Fibroblast of the conjunctiva (primary cell): Measurements from ENCODE around the gene ZNF469.

Experiments used
- DNase-seq: peaks from one replicate; pipeline ENCODE4 v3.0.0-alpha.2; 2010; ENCODE audit warnings: low read depth

The ZNF469 gene

DNA sequence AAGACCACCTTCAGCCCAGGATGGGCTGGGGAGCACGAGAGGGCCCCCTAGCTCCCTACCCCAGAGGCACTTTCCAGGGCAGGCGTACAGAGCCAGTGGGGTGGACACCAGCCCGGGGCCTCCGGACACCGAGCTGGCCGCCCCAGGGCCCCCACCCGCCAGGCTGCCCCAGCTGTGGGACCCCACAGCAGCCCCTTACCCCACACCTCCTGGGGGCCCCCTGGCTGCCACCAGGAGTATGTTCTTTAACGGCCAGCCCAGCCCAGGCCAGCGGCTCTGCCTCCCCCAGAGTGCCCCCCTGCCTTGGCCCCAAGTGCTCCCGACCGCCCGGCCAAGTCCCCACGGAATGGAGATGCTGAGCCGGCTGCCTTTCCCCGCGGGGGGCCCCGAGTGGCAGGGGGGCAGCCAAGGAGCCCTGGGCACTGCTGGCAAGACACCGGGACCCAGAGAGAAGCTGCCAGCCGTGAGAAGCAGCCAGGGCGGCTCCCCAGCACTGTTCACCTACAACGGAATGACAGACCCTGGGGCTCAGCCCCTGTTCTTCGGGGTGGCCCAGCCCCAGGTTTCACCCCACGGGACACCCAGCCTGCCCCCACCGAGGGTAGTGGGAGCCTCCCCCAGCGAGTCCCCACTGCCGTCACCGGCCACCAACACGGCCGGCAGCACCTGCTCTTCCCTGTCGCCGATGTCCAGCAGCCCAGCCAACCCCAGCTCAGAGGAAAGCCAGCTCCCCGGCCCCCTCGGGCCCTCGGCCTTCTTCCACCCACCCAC is 46.0 kb downstream of the ZNF469 start:
- no peak for DNase-seq

DNA sequence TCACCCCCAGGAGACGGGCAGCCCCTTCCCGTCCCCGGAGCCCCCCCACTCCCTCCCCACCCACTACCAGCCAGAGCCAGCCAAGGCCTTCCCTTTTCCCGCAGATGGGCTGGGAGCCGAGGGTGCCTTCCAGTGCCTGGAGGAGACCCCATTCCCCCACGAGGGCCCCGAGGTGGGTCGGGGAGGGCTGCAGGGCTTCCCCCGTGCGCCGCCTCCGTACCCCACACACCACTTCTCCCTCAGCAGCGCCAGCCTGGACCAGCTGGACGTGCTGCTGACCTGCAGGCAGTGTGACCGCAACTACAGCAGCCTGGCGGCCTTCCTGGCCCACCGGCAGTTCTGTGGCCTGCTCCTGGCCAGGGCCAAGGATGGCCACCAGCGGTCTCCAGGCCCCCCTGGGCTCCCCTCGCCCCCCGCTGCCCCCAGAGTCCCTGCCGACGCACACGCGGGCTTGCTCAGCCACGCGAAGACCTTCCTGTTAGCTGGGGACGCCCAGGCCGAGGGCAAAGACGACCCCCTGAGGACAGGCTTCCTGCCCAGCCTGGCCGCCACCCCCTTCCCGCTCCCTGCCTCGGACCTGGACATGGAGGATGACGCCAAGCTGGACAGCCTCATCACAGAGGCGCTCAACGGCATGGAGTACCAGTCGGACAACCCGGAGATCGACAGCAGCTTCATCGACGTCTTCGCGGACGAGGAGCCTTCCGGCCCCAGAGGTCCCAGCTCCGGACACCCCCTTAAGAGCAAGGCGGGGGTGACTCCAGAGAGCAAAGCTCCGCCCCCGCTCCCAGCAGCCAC is 46.8 kb downstream of the ZNF469 start:
- DNase-seq: no peak

DNA sequence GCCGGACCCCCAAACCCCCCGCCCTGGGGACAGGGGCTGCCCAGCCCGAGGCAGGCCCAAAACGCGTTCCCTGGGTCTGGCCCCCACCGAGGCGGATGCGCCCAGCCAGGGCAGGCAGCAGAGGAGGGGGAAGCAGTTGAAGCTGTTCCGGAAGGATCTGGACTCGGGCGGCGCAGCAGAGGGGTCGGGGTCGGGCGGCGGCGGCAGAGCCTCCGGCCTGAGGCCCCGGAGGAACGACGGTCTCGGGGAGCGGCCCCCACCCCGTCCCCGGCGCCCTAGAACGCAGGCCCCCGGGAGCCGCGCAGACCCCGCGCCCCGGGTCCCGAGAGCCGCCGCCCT is 47.4 kb downstream of the ZNF469 start:
- no peak for DNase-seq

DNA sequence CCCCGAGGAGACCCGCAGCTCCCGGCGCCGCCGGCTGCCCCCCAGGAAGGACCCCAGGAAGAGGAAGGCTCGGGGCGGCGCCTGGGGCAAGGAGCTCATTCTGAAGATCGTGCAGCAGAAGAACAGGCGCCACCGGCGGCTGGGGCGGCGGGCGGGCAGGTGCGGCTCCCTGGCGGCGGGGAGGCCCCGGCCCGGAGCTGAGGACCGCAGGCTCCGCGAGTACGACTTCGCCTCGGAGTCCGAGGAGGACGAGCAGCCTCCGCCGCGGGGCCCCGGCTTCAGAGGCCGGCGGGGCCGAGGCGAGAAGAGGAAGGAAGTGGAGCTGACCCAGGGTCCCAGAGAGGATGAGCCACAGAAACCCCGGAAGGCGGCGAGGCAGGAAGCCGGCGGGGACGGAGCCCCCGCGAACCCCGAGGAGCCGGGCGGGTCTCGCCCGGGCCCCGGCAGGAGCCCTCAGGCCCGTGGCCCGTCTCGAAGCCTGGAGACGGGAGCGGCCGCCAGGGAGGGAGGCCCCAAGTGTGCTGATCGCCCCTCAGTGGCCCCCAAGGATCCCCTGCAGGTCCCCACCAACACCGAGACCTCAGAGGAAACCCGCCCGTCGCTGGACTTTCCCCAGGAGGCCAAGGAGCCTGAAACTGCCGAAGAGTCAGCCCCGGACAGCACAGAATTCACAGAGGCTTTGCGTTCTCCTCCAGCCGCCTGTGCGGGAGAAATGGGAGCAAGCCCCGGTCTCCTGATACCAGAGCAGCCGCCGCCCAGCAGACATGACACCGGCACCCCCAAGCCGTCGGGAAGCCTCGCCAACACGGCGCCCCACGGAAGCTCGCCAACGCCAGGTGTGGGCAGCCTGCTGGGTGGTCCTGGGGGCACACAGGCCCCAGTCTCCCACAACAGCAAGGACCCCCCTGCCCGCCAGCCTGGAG is 48.0 kb downstream of the ZNF469 start:
- no peak for DNase-seq

DNA sequence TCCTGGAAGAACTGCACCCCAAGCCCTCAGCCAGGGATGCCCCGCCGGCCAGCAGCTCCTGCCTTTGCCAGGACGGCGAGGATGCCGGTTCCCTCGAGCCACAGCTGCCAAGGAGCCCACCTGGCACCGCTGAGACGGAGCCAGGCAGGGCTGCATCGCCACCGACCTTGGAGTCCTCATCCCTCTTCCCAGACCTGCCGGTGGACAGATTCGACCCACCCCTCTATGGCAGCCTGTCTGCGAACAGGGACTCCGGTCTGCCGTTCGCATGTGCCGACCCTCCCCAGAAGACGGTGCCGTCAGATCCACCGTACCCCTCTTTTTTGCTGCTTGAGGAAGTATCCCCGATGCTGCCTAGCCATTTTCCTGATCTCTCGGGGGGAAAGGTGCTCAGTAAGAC is 48.9 kb downstream of the ZNF469 start:
- DNase-seq: no peak

DNA sequence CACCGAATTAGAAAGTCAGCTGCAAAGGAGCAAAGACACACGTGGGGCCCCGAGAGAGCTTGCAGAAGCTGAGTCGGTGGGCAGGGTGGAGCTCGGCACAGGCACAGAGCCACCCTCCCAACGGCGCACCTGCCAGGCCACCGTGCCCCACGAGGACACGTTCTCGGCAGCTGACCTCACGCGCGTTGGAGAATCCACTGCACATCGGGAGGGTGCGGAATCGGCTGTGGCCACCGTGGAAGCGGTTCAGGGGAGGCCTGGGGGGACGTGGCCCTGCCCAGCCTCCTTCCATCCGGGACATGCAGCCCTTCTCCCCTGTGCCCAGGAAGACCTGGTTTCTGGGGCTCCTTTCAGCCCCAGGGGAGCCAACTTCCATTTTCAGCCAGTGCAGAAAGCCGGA is 49.4 kb downstream of the ZNF469 start:
- no peak for DNase-seq
